HG03342 (cell line): Measurements from ENCODE around the gene NR3C2.
"Not testable (repeated sequence)": the region's sequence is repeated elsewhere in the genome, so short reads cannot be mapped to it uniquely, and the experiment has no call there.

ENCODE experiments used
- ATAC-seq: cut with Tn5 transposase; IDR thresholded peaks from one replicate; pipeline ENCODE4 v1.9.1; 2021; ENCODE audit warnings: mild to moderate bottlenecking, moderate library complexity; ENCODE audit not compliant: unreplicated experiment

NR3C2 gene

DNA sequence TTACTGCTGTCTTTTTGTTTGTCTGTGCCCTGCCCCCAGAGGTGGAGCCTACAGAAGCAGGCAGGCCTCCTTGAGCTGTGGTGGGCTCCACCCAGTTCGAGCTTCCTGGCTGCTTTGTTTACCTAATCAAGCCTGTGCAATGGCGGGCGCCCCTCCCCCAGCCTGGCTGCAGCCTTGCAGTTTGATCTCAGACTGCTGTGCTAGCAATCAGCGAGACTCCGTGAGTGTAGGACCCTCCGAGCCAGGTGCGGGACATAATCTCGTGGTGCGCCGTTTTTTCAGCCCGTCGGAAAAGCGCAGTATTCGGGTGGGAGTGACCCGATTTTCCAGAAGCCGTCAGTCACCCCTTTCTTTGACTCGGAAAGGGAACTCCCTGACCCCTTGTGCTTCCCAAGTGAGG, 118.9 kb downstream of the NR3C2 start:
- not testable (repeated sequence) for ATAC-seq

DNA sequence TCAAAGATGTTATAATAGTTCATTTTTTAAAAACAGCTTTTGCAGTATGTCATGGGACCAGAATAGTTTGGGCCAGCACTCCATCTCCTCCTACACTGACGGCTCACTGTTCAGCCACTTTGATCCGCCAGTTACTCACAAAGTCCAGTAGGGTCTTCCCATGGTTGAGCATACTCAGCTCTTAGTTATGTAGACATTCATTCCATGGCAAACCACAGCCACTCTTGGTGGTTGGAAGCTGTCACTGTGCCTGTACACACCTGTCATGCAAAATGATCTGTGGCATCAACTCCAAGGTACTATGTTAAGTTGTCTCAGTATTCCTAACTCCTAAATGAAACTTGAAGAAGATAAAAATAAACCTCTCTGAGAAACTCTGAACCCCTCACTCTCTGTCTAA, 127.2 kb downstream of the NR3C2 start:
- no peak for ATAC-seq

- no peak for ATAC-seq
Observed at GRCh38 chr4:148312956-148313490, 129.2 kb downstream of the NR3C2 start.

- no peak for ATAC-seq
Observed at GRCh38 chr4:148311526-148311925, 130.7 kb downstream of the NR3C2 start.

- no peak for ATAC-seq
Observed at GRCh38 chr4:148310756-148311155, 131.5 kb downstream of the NR3C2 start.

DNA sequence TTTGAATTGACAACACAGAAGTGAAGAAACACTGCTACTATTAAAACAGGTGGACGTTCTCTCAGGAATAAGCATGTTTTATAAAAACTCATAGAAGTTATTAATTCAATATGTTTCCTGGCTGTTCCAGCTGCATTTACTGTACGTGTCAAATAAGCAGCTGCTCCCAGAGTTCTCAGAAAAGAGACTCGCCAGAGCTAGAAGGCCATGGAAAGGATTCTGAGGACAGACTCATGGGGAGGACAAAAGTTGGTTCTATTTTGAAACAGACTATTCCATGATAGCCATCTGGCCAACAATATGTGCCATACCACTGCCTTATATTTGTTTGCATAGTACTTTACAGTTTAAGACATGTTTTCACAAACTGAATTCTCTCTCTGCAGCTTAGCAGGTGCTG, 136.5 kb downstream of the NR3C2 start:
- no peak for ATAC-seq

GRCh38 chr4:148302416-148302815, 139.8 kb downstream of the NR3C2 start:
- no peak for ATAC-seq

- no peak for ATAC-seq
Observed at GRCh38 chr4:148300877-148301276, 141.3 kb downstream of the NR3C2 start.

GRCh38 chr4:148299337-148299736, 142.9 kb downstream of the NR3C2 start:
- no peak for ATAC-seq

DNA sequence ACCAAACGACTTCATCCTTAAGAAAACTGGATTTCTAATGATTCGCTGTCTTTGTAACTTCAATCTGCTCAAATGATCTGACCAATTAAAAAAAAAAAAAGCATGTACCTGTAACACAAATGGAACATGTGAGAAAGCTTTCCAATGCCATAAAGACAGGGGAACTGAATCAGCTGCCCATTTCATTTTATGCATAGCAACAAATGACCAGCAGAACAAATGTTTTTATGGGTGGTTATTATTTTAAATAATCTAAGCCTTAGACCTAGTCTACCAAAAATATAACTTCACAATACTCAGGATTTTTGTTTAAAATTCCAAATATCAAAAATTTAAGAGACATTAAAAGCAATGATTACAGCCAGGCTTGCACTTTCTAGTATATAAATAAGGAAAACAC, 145.7 kb downstream of the NR3C2 start:
- ATAC-seq, result no peak

- no peak for ATAC-seq
Observed at GRCh38 chr4:148295642-148296041, 146.6 kb downstream of the NR3C2 start.

GRCh38 chr4:148293571-148293970, 148.6 kb downstream of the NR3C2 start:
- ATAC-seq, result no peak

DNA sequence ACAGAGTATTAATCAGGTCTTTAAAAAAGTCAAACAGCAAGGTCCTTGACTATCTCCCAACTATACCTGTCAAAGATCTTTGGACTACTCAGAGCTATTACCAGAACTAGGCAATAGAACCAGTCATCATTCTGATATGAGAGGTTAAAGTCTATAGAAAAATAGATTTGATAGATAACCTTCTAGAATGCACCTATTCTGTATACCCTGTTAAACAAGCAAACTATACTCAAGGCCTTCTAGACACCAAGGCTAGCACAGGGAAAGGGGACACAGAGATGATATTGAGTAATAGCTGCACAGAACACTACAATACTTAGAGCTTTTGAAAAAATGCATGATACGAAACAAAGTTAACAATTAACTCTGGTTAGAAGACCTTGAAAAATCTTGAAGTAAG, 149.5 kb downstream of the NR3C2 start:
- ATAC-seq, result no peak

DNA sequence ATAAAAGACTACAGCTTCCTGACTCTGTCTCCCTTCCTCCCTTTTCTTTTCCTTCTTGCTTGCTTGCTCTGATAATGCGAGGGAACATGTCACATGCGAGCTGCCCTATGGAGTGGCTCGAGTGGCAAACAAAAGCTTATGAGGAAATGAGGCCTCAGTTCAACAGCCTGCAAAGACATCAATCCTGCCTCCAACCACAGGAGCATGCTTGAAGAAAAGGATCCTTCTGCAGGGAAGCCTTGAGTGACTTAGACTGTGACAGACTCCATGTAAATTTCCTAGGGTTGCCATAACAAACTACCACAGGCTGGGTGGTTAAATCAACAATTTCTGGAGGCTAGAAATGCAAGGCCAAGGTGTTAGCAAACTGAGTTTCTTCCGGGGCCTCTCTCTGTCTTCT, 152.5 kb downstream of the NR3C2 start:
- no peak for ATAC-seq

DNA sequence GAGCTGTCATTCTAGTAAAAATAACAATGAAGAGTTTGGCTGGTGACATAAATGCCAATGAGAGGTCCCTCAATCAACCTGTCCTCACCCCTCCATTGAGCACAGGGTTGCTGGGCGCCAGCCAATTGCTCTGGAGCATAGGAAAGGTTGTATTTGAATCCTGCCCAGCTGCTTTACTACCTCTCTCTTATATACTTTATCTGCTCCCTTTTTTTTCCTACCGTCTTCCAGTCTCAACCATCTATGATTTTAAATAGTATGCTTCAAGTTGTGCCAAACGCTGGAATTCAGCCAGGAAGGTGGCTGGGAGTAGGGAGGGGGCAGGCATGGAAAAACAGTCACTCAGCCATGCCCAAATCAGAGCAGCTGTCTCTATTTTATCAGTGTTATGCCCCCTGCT, 153.8 kb downstream of the NR3C2 start:
- no peak for ATAC-seq

GRCh38 chr4:148287111-148287510, 155.1 kb downstream of the NR3C2 start:
- ATAC-seq, result no peak

GRCh38 chr4:148286012-148286411, 156.2 kb downstream of the NR3C2 start:
- ATAC-seq, result no peak

GRCh38 chr4:148283665-148284064, 158.5 kb downstream of the NR3C2 start:
- ATAC-seq, result no peak

GRCh38 chr4:148278310-148278709, 163.9 kb downstream of the NR3C2 start:
- no peak for ATAC-seq

DNA sequence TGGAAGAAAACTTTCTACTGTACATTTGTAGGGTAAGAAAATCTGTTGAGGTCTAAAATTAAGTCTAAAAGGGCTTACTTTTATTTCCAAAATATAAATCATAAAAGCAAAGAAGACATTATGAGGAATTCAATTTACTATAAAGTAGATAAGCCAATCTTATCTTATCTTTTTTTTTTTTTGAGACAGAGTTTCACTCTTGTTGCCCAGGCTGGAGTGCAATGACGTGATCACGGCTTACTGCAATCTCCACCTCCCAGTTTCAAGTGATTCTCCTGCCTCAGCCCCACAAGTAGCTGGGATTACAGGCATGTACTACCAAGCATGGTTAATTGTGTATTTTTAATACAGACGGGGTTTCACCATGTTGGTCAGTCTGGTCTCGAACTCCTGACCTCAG, 166.9 kb downstream of the NR3C2 start:
- no peak for ATAC-seq

- no peak for ATAC-seq
Observed at GRCh38 chr4:148273501-148273986, 168.7 kb downstream of the NR3C2 start.

GRCh38 chr4:148271166-148271565, 171.0 kb downstream of the NR3C2 start:
- no peak for ATAC-seq

DNA sequence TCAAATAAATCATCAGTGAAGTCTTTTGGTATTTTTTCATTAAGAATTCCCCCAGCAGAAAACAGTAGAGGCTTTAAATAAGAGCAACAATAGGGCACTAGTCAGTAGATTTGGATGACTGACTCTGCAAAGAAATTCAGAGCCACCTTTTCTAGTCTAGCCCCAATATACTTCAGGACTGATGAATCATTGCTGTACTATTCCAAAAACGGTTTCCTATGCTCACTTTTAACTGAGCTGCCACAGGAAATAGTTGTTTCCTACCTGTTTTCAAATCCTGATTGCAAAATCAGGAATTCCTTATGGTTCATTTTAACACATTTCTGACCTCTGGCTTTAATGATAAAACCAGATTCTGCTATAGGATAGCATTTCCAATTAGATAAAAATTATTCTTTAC, 171.6 kb downstream of the NR3C2 start:
- ATAC-seq, result no peak
